Smooth muscle cell (in vitro differentiated cells): ENCODE results near the gene TUBGCP2. TPM values are rescaled to one million over a fixed set of nuclear protein-coding genes. Genes with fewer than 3 reads are reported as not detected.

Source experiments
- DNase-seq: peaks from one replicate; lab custom pipeline; 2025; ENCODE audit not compliant: unreplicated experiment; lab: John Stamatoyannopoulos, UW
- H2AFZ ChIP-seq: fragments of 200-600 bp; sonication (generic); 2 replicates; pipeline ENCODE4 v1.6.0; 2016; ENCODE audit warnings: antibody characterized with exemption, low read depth, mild to moderate bottlenecking
- H3F3A ChIP-seq: fragments of 200-600 bp; sonication (generic); 2 replicates; pipeline ENCODE4 v1.6.0; 2017; ENCODE audit warnings: antibody characterized with exemption, low read depth
- H3K27ac ChIP-seq: fragments of 200-600 bp; sonication (generic); 2 replicates; pipeline ENCODE4 v1.5.1; 2016; ENCODE audit warnings: low read depth, mild to moderate bottlenecking
- H3K27me3 ChIP-seq: fragments of 200-600 bp; sonication (generic); 2 replicates; pipeline ENCODE4 v1.6.1; 2016; ENCODE audit warnings: low read depth, mild to moderate bottlenecking
- H3K36me3 ChIP-seq: fragments of 200-600 bp; sonication (generic); 2 replicates; pipeline ENCODE4 v1.5.1; 2016; ENCODE audit warnings: low read depth
- H3K4me1 ChIP-seq: fragments of 200-600 bp; sonication (generic); 2 replicates; pipeline ENCODE4 v1.5.1; 2016; ENCODE audit warnings: low read depth
- H3K4me2 ChIP-seq: fragments of 200-600 bp; sonication (generic); 2 replicates; pipeline ENCODE4 v1.6.0; 2016; ENCODE audit warnings: mild to moderate bottlenecking
- H3K4me3 ChIP-seq: fragments of 200-600 bp; sonication (generic); 2 replicates; pipeline ENCODE4 v1.5.1; 2016; ENCODE audit warnings: mild to moderate bottlenecking
- H3K79me2 ChIP-seq: fragments of 200-600 bp; sonication (generic); 2 replicates; pipeline ENCODE4 v1.6.0; 2016; ENCODE audit warnings: low read depth, mild to moderate bottlenecking
- H3K9ac ChIP-seq: fragments of 200-600 bp; sonication (generic); 2 replicates; pipeline ENCODE4 v1.6.0; 2016; ENCODE audit warnings: low read depth
- H3K9me3 ChIP-seq: fragments of 200-600 bp; sonication (generic); replicated peaks from 2 replicates; pipeline ENCODE4 v1.5.1; 2016; ENCODE audit warnings: low read depth
- H4K20me1 ChIP-seq: fragments of 200-600 bp; sonication (generic); 2 replicates; pipeline ENCODE4 v1.6.0; 2016; ENCODE audit warnings: low read depth
- CTCF ChIP-seq: fragments of 200-600 bp; sonication (generic); IDR thresholded peaks from 2 replicates; pipeline ENCODE4 v1.5.1; 2017; ENCODE audit warnings: borderline replicate concordance, mild to moderate bottlenecking, antibody characterized with exemption; ENCODE audit not compliant: insufficient read depth, poor library complexity, severe bottlenecking
- WGBS: methylation state at CpG from one replicate; pipeline ENCODE4 v1.1.7; 2016; ENCODE audit warnings: low lambda C conversion rate; 5-methylcytosine and 5-hydroxymethylcytosine counted together
- polyA plus RNA-seq: library from polyadenylated mRNA; unstranded; fragments of >200 nt; fragmentation: Nextera tagmentation; extraction: Ambion mirVana; gene quantifications from 2 replicates; pipeline ENCODE4 v1.2.1, GENCODE V29; 2016
- total RNA-seq: library from RNA; depleted of rRNA; stranded (reverse); fragments of >200 nt; gene quantifications from 2 replicates; pipeline ENCODE4 v1.2.3, GENCODE V29; 2014

Gene TUBGCP2
- total and polyA plus RNA-seq, 2 experiments from 2014 or later, result 39.5 to 40.5 TPM

- no peak for TF ChIP-seq CTCF
- no peak for DNase-seq
- H3K9ac ChIP-seq, result no peak within 1 kb of the TSS
- WGBS, result 62% methylated on average over 32 of the region's 63 CpGs
- H4K20me1 ChIP-seq, result no peaks in the 10 kb centered on the region
- no peaks in the 10 kb centered on the region for H3F3A ChIP-seq
- no peaks in the 10 kb centered on the region for H3K4me1 ChIP-seq
- peak within 1 kb of the TSS; percentile 85 for H3K4me2 ChIP-seq
- no peaks in the 10 kb centered on the region for H3K9me3 ChIP-seq
- no peaks in the 10 kb centered on the region for H3K79me2 ChIP-seq
- H3K36me3 ChIP-seq, result no peaks in the 10 kb centered on the region
- H3K27me3 ChIP-seq, result peaks cover 49% of the 10 kb centered on the region
- H3K27ac ChIP-seq, result no peak within 1 kb of the TSS
- peak within 1 kb of the TSS; percentile 45 for H3K4me3 ChIP-seq
- H2AFZ ChIP-seq, result no peak within 1 kb of the TSS
These were observed 28.1 kb upstream of the TUBGCP2 start, which contains the start of gene CALY for GRCh38 chr10:133336577-133337369. Gene CALY, minus strand, starts transcription at chr10:133336896. Its CDS starts 7,907 bp downstream, at chr10:133328989.

GRCh38 chr10:133336118-133336576, 27.5 kb upstream of the TUBGCP2 start:
- Histone ChIP-seq H3K9me3 (no peaks in the 10 kb centered on the region), H3K27me3 (peaks cover 55% of the 10 kb centered on the region), H3K79me2 (no peaks in the 10 kb centered on the region), H2AFZ (no peak overlapping the region), H3K27ac (no peak overlapping the region), H3K4me3 (no peak overlapping the region), H3F3A (no peaks in the 10 kb centered on the region), H4K20me1 (no peaks in the 10 kb centered on the region), H3K36me3 (no peaks in the 10 kb centered on the region), H3K4me1 (no peaks in the 10 kb centered on the region), H3K9ac (no peak overlapping the region), H3K4me2 (peak overlapping the region; percentile 85)
- TF ChIP-seq CTCF, result no peak
- WGBS, result 20% methylated on average over 24 of the region's 41 CpGs
- no peak for DNase-seq

- Histone ChIP-seq H3K27me3 (peaks cover 60% of the 10 kb centered on the region), H3K36me3 (no peaks in the 10 kb centered on the region), H3K9me3 (no peaks in the 10 kb centered on the region), H3K4me1 (no peaks in the 10 kb centered on the region), H3F3A (no peaks in the 10 kb centered on the region), H2AFZ (no peak overlapping the region), H3K9ac (peak overlapping the region; percentile 26), H3K4me2 (peak overlapping the region; percentile 85), H3K27ac (no peak overlapping the region), H3K79me2 (no peaks in the 10 kb centered on the region), H4K20me1 (no peaks in the 10 kb centered on the region), H3K4me3 (peak overlapping the region; percentile 45)
- WGBS, result 15% methylated on average over 39 of the region's 75 CpGs
- no peak for DNase-seq
- no peak for TF ChIP-seq CTCF
These were observed 26.8 kb upstream of the TUBGCP2 start for GRCh38 chr10:133335246-133336117.
